Neural cell (in vitro differentiated cells): ENCODE results near the gene LKAAEAR1.

ENCODE experiments used
- EZH2 ChIP-seq: fragments of 200-600, 300-800 bp; shearing (Covaris generic), sonication (generic); IDR thresholded peaks from 2 replicates; pipeline ENCODE4 v1.6.1; 2014; ENCODE audit warnings: antibody characterized with exemption, low read length, borderline replicate concordance, mild to moderate bottlenecking; ENCODE audit not compliant: insufficient read depth, poor library complexity, severe bottlenecking
- POLR2AphosphoS5 ChIP-seq: IDR thresholded peaks from 2 replicates; pipeline ENCODE4 v1.6.1; 2012
- SMC3 ChIP-seq: fragments of 450-650 bp; conservative IDR thresholded peaks from 2 replicates; pipeline ENCODE4 v1.6.1; 2014; ENCODE audit warnings: antibody characterized with exemption, mild to moderate bottlenecking, moderate library complexity; ENCODE audit not compliant: poor library complexity
- TAF1 ChIP-seq: IDR thresholded peaks from 2 replicates; pipeline ENCODE4 v1.6.1; 2012; ENCODE audit warnings: low read depth
- TF ChIP-seq, protein P1 (sequence below): fragments of 450-650 bp; IDR thresholded peaks from 2 replicates; pipeline ENCODE4 v1.5.1; 2014; ENCODE audit warnings: antibody characterized with exemption, mild to moderate bottlenecking, moderate library complexity; ENCODE audit not compliant: poor library complexity, severe bottlenecking
- TF ChIP-seq, protein P2 (sequence below): IDR thresholded peaks from 2 replicates; pipeline ENCODE4 v1.6.1; 2012; ENCODE audit warnings: borderline replicate concordance

DNA sequence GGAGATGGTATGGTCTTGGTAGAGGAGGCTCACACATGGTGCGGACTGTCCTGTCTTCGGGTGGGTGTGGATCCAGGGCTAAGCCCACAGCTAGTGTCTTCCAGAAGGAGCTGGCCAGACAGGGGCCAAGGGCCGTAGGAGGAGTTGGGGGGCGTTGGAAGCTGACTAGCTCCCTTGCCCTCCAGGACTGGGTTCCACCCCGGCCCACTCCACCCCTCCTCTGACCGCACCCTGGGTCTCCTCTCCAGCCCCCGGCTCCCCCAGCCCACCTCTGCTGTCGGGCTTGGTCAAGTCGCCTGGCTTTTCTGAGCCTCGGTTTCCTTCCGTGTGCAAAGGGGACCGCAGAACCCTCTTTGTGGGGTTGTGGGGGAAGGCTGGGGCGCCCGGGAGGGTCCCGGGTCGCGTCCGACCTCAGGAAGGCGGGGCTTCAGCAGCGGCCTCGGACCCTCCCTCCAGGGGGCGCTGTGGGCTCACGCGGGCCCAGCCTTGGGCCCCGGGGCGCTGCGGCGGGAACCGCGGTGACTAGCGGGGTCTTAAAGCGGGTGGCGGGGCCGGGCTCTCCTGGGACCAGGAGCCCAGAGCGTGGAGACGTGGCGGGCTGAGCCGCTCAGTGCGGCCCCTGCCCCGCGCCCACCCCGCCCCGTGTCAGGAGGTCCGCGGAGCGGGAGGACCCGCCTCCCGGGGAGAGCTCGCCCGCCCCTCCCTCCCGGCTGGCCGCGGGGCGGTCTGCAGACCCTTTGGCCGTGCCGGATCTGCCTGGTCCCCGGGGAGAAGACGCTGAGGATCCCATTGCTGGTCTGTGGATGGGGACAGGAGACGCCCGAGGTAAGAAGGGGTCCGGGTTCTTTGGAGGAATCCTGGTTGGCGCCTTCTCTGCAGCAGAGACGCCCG lies 17.8 kb upstream of the LKAAEAR1 start:
- TF ChIP-seq POLR2AphosphoS5 (no peak), EZH2 (no peak), SMC3 (no peak), TAF1 (no peak)
- TF ChIP-seq, protein P1, sequence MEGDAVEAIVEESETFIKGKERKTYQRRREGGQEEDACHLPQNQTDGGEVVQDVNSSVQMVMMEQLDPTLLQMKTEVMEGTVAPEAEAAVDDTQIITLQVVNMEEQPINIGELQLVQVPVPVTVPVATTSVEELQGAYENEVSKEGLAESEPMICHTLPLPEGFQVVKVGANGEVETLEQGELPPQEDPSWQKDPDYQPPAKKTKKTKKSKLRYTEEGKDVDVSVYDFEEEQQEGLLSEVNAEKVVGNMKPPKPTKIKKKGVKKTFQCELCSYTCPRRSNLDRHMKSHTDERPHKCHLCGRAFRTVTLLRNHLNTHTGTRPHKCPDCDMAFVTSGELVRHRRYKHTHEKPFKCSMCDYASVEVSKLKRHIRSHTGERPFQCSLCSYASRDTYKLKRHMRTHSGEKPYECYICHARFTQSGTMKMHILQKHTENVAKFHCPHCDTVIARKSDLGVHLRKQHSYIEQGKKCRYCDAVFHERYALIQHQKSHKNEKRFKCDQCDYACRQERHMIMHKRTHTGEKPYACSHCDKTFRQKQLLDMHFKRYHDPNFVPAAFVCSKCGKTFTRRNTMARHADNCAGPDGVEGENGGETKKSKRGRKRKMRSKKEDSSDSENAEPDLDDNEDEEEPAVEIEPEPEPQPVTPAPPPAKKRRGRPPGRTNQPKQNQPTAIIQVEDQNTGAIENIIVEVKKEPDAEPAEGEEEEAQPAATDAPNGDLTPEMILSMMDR = peak; percentile 62
- TF ChIP-seq, protein P2, sequence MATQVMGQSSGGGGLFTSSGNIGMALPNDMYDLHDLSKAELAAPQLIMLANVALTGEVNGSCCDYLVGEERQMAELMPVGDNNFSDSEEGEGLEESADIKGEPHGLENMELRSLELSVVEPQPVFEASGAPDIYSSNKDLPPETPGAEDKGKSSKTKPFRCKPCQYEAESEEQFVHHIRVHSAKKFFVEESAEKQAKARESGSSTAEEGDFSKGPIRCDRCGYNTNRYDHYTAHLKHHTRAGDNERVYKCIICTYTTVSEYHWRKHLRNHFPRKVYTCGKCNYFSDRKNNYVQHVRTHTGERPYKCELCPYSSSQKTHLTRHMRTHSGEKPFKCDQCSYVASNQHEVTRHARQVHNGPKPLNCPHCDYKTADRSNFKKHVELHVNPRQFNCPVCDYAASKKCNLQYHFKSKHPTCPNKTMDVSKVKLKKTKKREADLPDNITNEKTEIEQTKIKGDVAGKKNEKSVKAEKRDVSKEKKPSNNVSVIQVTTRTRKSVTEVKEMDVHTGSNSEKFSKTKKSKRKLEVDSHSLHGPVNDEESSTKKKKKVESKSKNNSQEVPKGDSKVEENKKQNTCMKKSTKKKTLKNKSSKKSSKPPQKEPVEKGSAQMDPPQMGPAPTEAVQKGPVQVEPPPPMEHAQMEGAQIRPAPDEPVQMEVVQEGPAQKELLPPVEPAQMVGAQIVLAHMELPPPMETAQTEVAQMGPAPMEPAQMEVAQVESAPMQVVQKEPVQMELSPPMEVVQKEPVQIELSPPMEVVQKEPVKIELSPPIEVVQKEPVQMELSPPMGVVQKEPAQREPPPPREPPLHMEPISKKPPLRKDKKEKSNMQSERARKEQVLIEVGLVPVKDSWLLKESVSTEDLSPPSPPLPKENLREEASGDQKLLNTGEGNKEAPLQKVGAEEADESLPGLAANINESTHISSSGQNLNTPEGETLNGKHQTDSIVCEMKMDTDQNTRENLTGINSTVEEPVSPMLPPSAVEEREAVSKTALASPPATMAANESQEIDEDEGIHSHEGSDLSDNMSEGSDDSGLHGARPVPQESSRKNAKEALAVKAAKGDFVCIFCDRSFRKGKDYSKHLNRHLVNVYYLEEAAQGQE = no peak
